Measurements from ENCODE around the gene HOXA11.

- TF ChIP-seq CTCF (IDR thresholded peaks at IDR 0.05) = no peak
- TF ChIP-seq ZFX (IDR thresholded peaks at IDR 0.05; ENCODE audit: borderline replicate concordance) = no peak
These were observed 2.7 kb downstream of the HOXA11 start for GRCh38 chr7:27182285-27182841.
